Esophagus muscularis mucosa (tissue), 4 donors: Measurements from ENCODE around the gene NFATC2IP. TPM values are rescaled to one million over a fixed set of nuclear protein-coding genes. Genes with fewer than 3 reads are reported as not detected.

Experiments used
- DNase-seq: peaks from one replicate; pipeline ENCODE4 v3.0.0-alpha.2; 2017; ENCODE audit errors: extremely low spot score
- H3K27ac ChIP-seq, 4 donors: fragments of 200-600 bp; sonication (generic); replicated peaks in 1 of 4; 1 replicate in 3 of 4; 2 replicates in 1 of 4; pipeline ENCODE4 v1.5.1; 2016 to 2019; ENCODE audit warnings: mild to moderate bottlenecking in 1 of 4
- H3K27me3 ChIP-seq, 4 donors: fragments of 200-600 bp; sonication (generic); one replicate each; pipeline versions ENCODE4 v1.5.1 to v1.6.0; 2016 to 2019
- H3K36me3 ChIP-seq, 4 donors: fragments of 200-600 bp; sonication (generic); one replicate each; pipeline ENCODE4 v1.5.1; 2016 to 2019
- H3K4me1 ChIP-seq, 4 donors: fragments of 200-600 bp; sonication (generic); one replicate each; pipeline ENCODE4 v1.5.1; 2016 to 2019
- H3K4me3 ChIP-seq, 4 donors: fragments of 200-600 bp; sonication (generic); 1 replicate in 2 of 4; 2 replicates in 2 of 4; pipeline ENCODE4 v1.5.1; 2016 to 2019; ENCODE audit warnings: mild to moderate bottlenecking in 4 of 4, moderate library complexity in 1 of 4
- H3K9me3 ChIP-seq, 4 donors: fragments of 200-600 bp; sonication (generic); 1 replicate in 3 of 4; 2 replicates in 1 of 4; pipeline ENCODE4 v1.5.1; 2016 to 2019
- CTCF ChIP-seq, 3 experiments: fragments of 200-600 bp in 2 of 3; fragments of 450-650 bp in 1 of 3; sonication (generic) in 2 of 3; IDR thresholded peaks; one replicate each; pipeline ENCODE4 v1.5.1; 2017 to 2019; ENCODE audit warnings: antibody characterized with exemption in 3 of 3, mild to moderate bottlenecking in 2 of 3, moderate library complexity in 1 of 3
- EP300 ChIP-seq: sonication (generic); formaldehyde crosslinking; IDR thresholded peaks from one replicate; pipeline ENCODE4 v1.6.1; 2017; ENCODE audit warnings: antibody characterized with exemption
- POLR2A ChIP-seq: fragments of 450-650 bp; IDR thresholded peaks from one replicate; pipeline ENCODE4 v1.6.1; 2017; ENCODE audit warnings: antibody characterized with exemption, moderate library complexity, mild to moderate bottlenecking, low read depth
- POLR2AphosphoS5 ChIP-seq, 2 donors: sonication (generic); formaldehyde crosslinking; IDR thresholded peaks; one replicate each; pipeline ENCODE4 v1.6.1; 2017; ENCODE audit warnings: antibody characterized with exemption in 2 of 2
- WGBS: methylation state at CpG from one replicate; pipeline ENCODE4 v1.1.5; 2018; 5-methylcytosine and 5-hydroxymethylcytosine counted together
- intact Hi-C: fragments of 100-400 bp; cut with DNase I; formaldehyde crosslinking; loops from one replicate; pipeline ENCODE4 v1.15.1; 2023
- total RNA-seq, 4 donors: library from RNA; depleted of rRNA; stranded (reverse); fragments of >200 nt; gene quantifications; one replicate each; pipeline versions ENCODE4 v1.1.0 to v1.2.1, GENCODE V29; 2016

NFATC2IP gene
- total RNA-seq, 4 donors from 2014 or later, result 15.6 to 30.3 (median 20.3) TPM

- Histone ChIP-seq H3K27ac (no peak overlapping the region), H3K4me1 (peaks cover 0 to 6% (median 5%) of the 10 kb centered on the region in 4 donors), H3K27me3 (no peaks in the 10 kb centered on the region), H3K4me3 (no peak overlapping the region), H3K36me3 (no peaks in the 10 kb centered on the region), H3K9me3 (no peaks in the 10 kb centered on the region)
- intact Hi-C loops, result no loop called here
- DNase-seq, result no peak
- 88% methylated on average over 3 of the region's 3 CpGs for WGBS
- TF ChIP-seq POLR2AphosphoS5 (IDR thresholded peaks at IDR 0.05) (no peak), CTCF (IDR thresholded peaks at IDR 0.05) (no peak), EP300 (no peak), POLR2A (no peak)
These were observed 20.5 kb upstream of the NFATC2IP start for GRCh38 chr16:28930203-28930602.

GRCh38 chr16:28930652-28931051, 20.1 kb upstream of the NFATC2IP start:
- DNase-seq, result no peak
- intact Hi-C loops, result no loop called here
- TF ChIP-seq EP300 (no peak), POLR2A (no peak), CTCF (IDR thresholded peaks at IDR 0.05) (no peak), POLR2AphosphoS5 (IDR thresholded peaks at IDR 0.05) (no peak)
- Histone ChIP-seq H3K27ac (no peak overlapping the region), H3K27me3 (no peaks in the 10 kb centered on the region), H3K36me3 (no peaks in the 10 kb centered on the region), H3K4me1 (peaks cover 0 to 5% (median 5%) of the 10 kb centered on the region in 4 donors), H3K4me3 (no peak overlapping the region), H3K9me3 (no peaks in the 10 kb centered on the region)
- WGBS, result 70% methylated on average over 3 of the region's 3 CpGs

GRCh38 chr16:28931801-28932225, 18.9 kb upstream of the NFATC2IP start, which contains the start of gene CD19:
Gene CD19 (plus strand): TSS chr16:28931971. CDS start chr16:28932001, 30 bp downstream.
- no peak for DNase-seq
- Histone ChIP-seq H3K27me3 (peaks cover 0 to 6% (median 0%) of the 10 kb centered on the region in 4 donors), H3K4me1 (peaks cover 0 to 12% (median 10%) of the 10 kb centered on the region in 4 donors), H3K4me3 (no peak within 1 kb of the TSS), H3K9me3 (no peaks in the 10 kb centered on the region), H3K36me3 (no peaks in the 10 kb centered on the region), H3K27ac (no peak within 1 kb of the TSS)
- intact Hi-C loops, result no loop called here
- TF ChIP-seq EP300 (no peak), CTCF (IDR thresholded peaks at IDR 0.05) (no peak), POLR2A (no peak), POLR2AphosphoS5 (IDR thresholded peaks at IDR 0.05) (no peak)
- WGBS, result 93% methylated on average over 6 of the region's 10 CpGs

GRCh38 chr16:28932339-28933141, 18.2 kb upstream of the NFATC2IP start:
- H3K27me3 ChIP-seq, result peaks cover 0 to 10% (median 0%) of the 10 kb centered on the region in 4 donors
- intact Hi-C loops, result no loop called here
- no peaks in the 10 kb centered on the region for H3K9me3 ChIP-seq
- no peaks in the 10 kb centered on the region for H3K36me3 ChIP-seq
- H3K27ac ChIP-seq, result no peak overlapping the region
- peaks cover 0 to 13% (median 11%) of the 10 kb centered on the region in 4 donors for H3K4me1 ChIP-seq
- H3K4me3 ChIP-seq, result no peak overlapping the region
- TF ChIP-seq POLR2AphosphoS5 (IDR thresholded peaks at IDR 0.05) (no peak), EP300 (no peak), POLR2A (no peak), CTCF (IDR thresholded peaks at IDR 0.05) (no peak)
- WGBS, result 88% methylated on average over 19 of the region's 20 CpGs
- DNase-seq, result no peak
